ENCODE measurements around the gene AXIN2. TPM values are rescaled to one million over a fixed set of nuclear protein-coding genes. Genes with fewer than 3 reads are reported as not detected.
A peak's percentile ranks its signal among the peaks of the same experiment; 100 is the strongest.

Gene AXIN2
- total RNA-seq, 1 donor from 2014 or later, result 44.8 TPM

GRCh38 chr17:65548269-65548969 is 13.0 kb downstream of the AXIN2 start:
- TF ChIP-seq, protein P1, sequence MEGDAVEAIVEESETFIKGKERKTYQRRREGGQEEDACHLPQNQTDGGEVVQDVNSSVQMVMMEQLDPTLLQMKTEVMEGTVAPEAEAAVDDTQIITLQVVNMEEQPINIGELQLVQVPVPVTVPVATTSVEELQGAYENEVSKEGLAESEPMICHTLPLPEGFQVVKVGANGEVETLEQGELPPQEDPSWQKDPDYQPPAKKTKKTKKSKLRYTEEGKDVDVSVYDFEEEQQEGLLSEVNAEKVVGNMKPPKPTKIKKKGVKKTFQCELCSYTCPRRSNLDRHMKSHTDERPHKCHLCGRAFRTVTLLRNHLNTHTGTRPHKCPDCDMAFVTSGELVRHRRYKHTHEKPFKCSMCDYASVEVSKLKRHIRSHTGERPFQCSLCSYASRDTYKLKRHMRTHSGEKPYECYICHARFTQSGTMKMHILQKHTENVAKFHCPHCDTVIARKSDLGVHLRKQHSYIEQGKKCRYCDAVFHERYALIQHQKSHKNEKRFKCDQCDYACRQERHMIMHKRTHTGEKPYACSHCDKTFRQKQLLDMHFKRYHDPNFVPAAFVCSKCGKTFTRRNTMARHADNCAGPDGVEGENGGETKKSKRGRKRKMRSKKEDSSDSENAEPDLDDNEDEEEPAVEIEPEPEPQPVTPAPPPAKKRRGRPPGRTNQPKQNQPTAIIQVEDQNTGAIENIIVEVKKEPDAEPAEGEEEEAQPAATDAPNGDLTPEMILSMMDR (IDR thresholded peaks at IDR 0.05; ENCODE audit: unreplicated experiment), result no peak
- H3K4me3 Mint-ChIP-seq (ENCODE audit: unreplicated experiment), result peak overlapping the region; percentile 3
- no peaks in the 10 kb centered on the region for H3K9me3 Mint-ChIP-seq (ENCODE audit: unreplicated experiment)
- peaks cover 8% of the 10 kb centered on the region for H3K27me3 Mint-ChIP-seq (ENCODE audit: unreplicated experiment)
- peaks cover 43% of the 10 kb centered on the region for H3K36me3 Mint-ChIP-seq (ENCODE audit: low read depth, unreplicated experiment)
- H3K4me1 Mint-ChIP-seq (ENCODE audit: unreplicated experiment), result peaks cover 64% of the 10 kb centered on the region
- DNase-seq (ENCODE audit: low spot score), result no peak
- H3K27ac Mint-ChIP-seq (ENCODE audit: unreplicated experiment), result peak overlapping the region; percentile 12

DNA sequence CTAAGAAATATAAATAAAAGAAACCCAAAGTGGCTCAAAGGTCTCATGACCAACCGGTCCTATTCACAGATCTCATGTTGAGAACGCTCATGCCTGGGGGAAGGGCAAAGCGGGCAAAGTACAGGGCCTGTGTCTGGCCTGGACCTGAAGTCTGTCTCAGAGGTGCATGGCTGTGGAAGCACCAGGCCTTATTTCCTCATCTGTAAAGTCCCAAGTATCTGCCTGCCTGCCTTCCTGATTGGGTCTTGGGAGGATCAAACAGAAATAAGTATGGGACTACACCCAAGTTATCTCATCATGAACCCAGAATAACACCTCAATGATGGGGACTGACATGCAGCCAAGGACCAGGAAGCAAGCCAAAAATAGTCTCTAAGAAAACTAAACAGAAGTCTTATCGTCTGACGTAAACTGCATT is 14.2 kb downstream of the AXIN2 start:
- Mint-ChIP-seq H3K4me3 (ENCODE audit: unreplicated experiment) (no peak overlapping the region), H3K4me1 (ENCODE audit: unreplicated experiment) (peaks cover 64% of the 10 kb centered on the region), H3K9me3 (ENCODE audit: unreplicated experiment) (no peaks in the 10 kb centered on the region), H3K27me3 (ENCODE audit: unreplicated experiment) (peaks cover 8% of the 10 kb centered on the region), H3K27ac (ENCODE audit: unreplicated experiment) (no peak overlapping the region), H3K36me3 (ENCODE audit: low read depth, unreplicated experiment) (peaks cover 38% of the 10 kb centered on the region)
- no peak for DNase-seq (ENCODE audit: low spot score)
- TF ChIP-seq, protein P1 (IDR thresholded peaks at IDR 0.05; ENCODE audit: unreplicated experiment), result no peak

DNA sequence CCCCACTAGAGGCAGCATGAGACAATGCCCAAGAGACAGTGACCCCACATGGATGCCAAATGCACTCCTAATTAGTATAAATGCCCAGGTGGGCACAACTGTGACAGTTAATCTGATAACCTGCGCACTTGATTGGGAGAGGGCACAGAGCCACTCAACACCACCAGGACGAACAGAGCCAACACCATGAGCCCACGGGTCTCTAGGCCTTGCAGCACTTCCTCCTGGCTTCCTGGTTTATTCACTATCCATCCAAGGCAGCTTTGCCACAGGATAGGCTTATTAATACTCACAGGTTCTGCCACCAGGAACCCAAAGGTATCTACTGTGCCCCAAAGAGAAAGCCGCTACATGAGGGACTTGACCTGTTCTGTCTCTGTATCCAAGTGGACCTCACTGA is 14.9 kb downstream of the AXIN2 start:
- Mint-ChIP-seq H3K36me3 (ENCODE audit: low read depth, unreplicated experiment) (peaks cover 38% of the 10 kb centered on the region), H3K27me3 (ENCODE audit: unreplicated experiment) (peaks cover 11% of the 10 kb centered on the region), H3K4me3 (ENCODE audit: unreplicated experiment) (peak overlapping the region; percentile 25), H3K9me3 (ENCODE audit: unreplicated experiment) (no peaks in the 10 kb centered on the region), H3K27ac (ENCODE audit: unreplicated experiment) (no peak overlapping the region), H3K4me1 (ENCODE audit: unreplicated experiment) (peaks cover 58% of the 10 kb centered on the region)
- TF ChIP-seq, protein P1 (IDR thresholded peaks at IDR 0.05; ENCODE audit: unreplicated experiment), result no peak
- no peak for DNase-seq (ENCODE audit: low spot score)

GRCh38 chr17:65545705-65546523 is 15.5 kb downstream of the AXIN2 start:
- peaks cover 11% of the 10 kb centered on the region for H3K27me3 Mint-ChIP-seq (ENCODE audit: unreplicated experiment)
- no peak for DNase-seq (ENCODE audit: low spot score)
- no peaks in the 10 kb centered on the region for H3K9me3 Mint-ChIP-seq (ENCODE audit: unreplicated experiment)
- peaks cover 52% of the 10 kb centered on the region for H3K4me1 Mint-ChIP-seq (ENCODE audit: unreplicated experiment)
- no peak overlapping the region for H3K4me3 Mint-ChIP-seq (ENCODE audit: unreplicated experiment)
- TF ChIP-seq, protein P1 (IDR thresholded peaks at IDR 0.05; ENCODE audit: unreplicated experiment), result no peak
- peaks cover 43% of the 10 kb centered on the region for H3K36me3 Mint-ChIP-seq (ENCODE audit: low read depth, unreplicated experiment)
- no peak overlapping the region for H3K27ac Mint-ChIP-seq (ENCODE audit: unreplicated experiment)

- DNase-seq (ENCODE audit: low spot score), result no peak
- no peaks in the 10 kb centered on the region for H3K9me3 Mint-ChIP-seq (ENCODE audit: unreplicated experiment)
- H3K27ac Mint-ChIP-seq (ENCODE audit: unreplicated experiment), result no peak overlapping the region
- TF ChIP-seq, protein P1 (IDR thresholded peaks at IDR 0.05; ENCODE audit: unreplicated experiment), result no peak
- H3K4me3 Mint-ChIP-seq (ENCODE audit: unreplicated experiment), result no peak overlapping the region
- H3K36me3 Mint-ChIP-seq (ENCODE audit: low read depth, unreplicated experiment), result peaks cover 44% of the 10 kb centered on the region
- H3K4me1 Mint-ChIP-seq (ENCODE audit: unreplicated experiment), result peaks cover 41% of the 10 kb centered on the region
- peaks cover 11% of the 10 kb centered on the region for H3K27me3 Mint-ChIP-seq (ENCODE audit: unreplicated experiment)
Observed at GRCh38 chr17:65544672-65545071, 16.8 kb downstream of the AXIN2 start.
